ENCODE data around the gene TMX1. TPM values are rescaled to one million over a fixed set of nuclear protein-coding genes. Genes with fewer than 3 reads are reported as not detected.
"Not testable (repeated sequence)": the region's sequence is repeated elsewhere in the genome, so short reads cannot be mapped to it uniquely, and the experiment has no call there.

Gene TMX1
- total RNA-seq, 6 experiments from 2014 or later, result 38.3 to 48.3 (median 46.0) TPM

- DNase-seq, result no peak
- no peak overlapping the region for H3K27ac Mint-ChIP-seq
- H3K36me3 Mint-ChIP-seq (ENCODE audit: low read depth), result no peaks in the 10 kb centered on the region
- no peak for TF ChIP-seq CTCF (IDR thresholded peaks at IDR 0.05)
- peaks cover 13% of the 10 kb centered on the region for H3K27me3 Mint-ChIP-seq (ENCODE audit: insufficient read depth)
- no peaks in the 10 kb centered on the region for H3K4me1 Mint-ChIP-seq (ENCODE audit: low read depth)
- no peak overlapping the region for H3K4me3 Mint-ChIP-seq
- no peaks in the 10 kb centered on the region for H3K9me3 Mint-ChIP-seq
These were observed 28.9 kb upstream of the TMX1 start for GRCh38 chr14:51211149-51211548.

- Mint-ChIP-seq H3K4me3 (no peak overlapping the region), H3K9me3 (peaks cover 2% of the 10 kb centered on the region; the same call in 1 of the 2 replicates), H3K36me3 (ENCODE audit: low read depth) (no peaks in the 10 kb centered on the region), H3K27ac (no peak overlapping the region), H3K27me3 (ENCODE audit: insufficient read depth) (peaks cover 4% of the 10 kb centered on the region; the same call in 1 of the 2 replicates), H3K4me1 (ENCODE audit: low read depth) (no peaks in the 10 kb centered on the region)
- no peak for DNase-seq
- TF ChIP-seq CTCF (IDR thresholded peaks at IDR 0.05), result no peak
These were observed 23.4 kb upstream of the TMX1 start for GRCh38 chr14:51216602-51217001.

GRCh38 chr14:51219473-51220448, 20.3 kb upstream of the TMX1 start:
- no peak for DNase-seq
- H3K27me3 Mint-ChIP-seq (ENCODE audit: insufficient read depth), result no peaks in the 10 kb centered on the region; the same call in none of the 2 replicates
- peak; percentile 85 for TF ChIP-seq CTCF (IDR thresholded peaks at IDR 0.05)

GRCh38 chr14:51223463-51223862, 16.6 kb upstream of the TMX1 start:
- H3K27me3 Mint-ChIP-seq (ENCODE audit: insufficient read depth); DNase-seq; H3K4me1 Mint-ChIP-seq (ENCODE audit: low read depth); H3K36me3 Mint-ChIP-seq (ENCODE audit: low read depth); H3K27ac Mint-ChIP-seq; H3K4me3 Mint-ChIP-seq: not testable (repeated sequence)
- peaks cover 15% of the 10 kb centered on the region; the same call in 1 of the 2 replicates for H3K9me3 Mint-ChIP-seq

More at GRCh38 chr14:51219473-51220448, 20.3 kb upstream of the TMX1 start:
- Mint-ChIP-seq H3K4me3 (no peak overlapping the region), H3K36me3 (ENCODE audit: low read depth) (peaks cover 7% of the 10 kb centered on the region; the same call in 1 of the 2 replicates), H3K27ac (no peak overlapping the region), H3K9me3 (peaks cover 15% of the 10 kb centered on the region; the same call in 1 of the 2 replicates), H3K4me1 (ENCODE audit: low read depth) (peaks cover 6% of the 10 kb centered on the region; the same call in 1 of the 2 replicates)

- H3K27me3 Mint-ChIP-seq (ENCODE audit: insufficient read depth), result peaks cover 8% of the 10 kb centered on the region
- peaks cover 15% of the 10 kb centered on the region; the same call in 1 of the 2 replicates for H3K9me3 Mint-ChIP-seq
- peaks cover 7% of the 10 kb centered on the region; the same call in 1 of the 2 replicates for H3K36me3 Mint-ChIP-seq (ENCODE audit: low read depth)
- H3K27ac Mint-ChIP-seq, result no peak overlapping the region
- DNase-seq, result no peak
- TF ChIP-seq CTCF (IDR thresholded peaks at IDR 0.05), result no peak
- H3K4me1 Mint-ChIP-seq (ENCODE audit: low read depth), result peaks cover 6% of the 10 kb centered on the region; the same call in 1 of the 2 replicates
- H3K4me3 Mint-ChIP-seq, result no peak overlapping the region
These were observed 15.5 kb upstream of the TMX1 start for GRCh38 chr14:51224551-51224950.

GRCh38 chr14:51225751-51226150, 14.3 kb upstream of the TMX1 start:
- peaks cover 7% of the 10 kb centered on the region; the same call in 1 of the 2 replicates for H3K36me3 Mint-ChIP-seq (ENCODE audit: low read depth)
- peaks cover 6% of the 10 kb centered on the region; the same call in 1 of the 2 replicates for H3K4me1 Mint-ChIP-seq (ENCODE audit: low read depth)
- TF ChIP-seq CTCF (IDR thresholded peaks at IDR 0.05), result no peak
- no peak overlapping the region for H3K27ac Mint-ChIP-seq
- H3K27me3 Mint-ChIP-seq (ENCODE audit: insufficient read depth), result peaks cover 9% of the 10 kb centered on the region
- H3K4me3 Mint-ChIP-seq, result no peak overlapping the region
- H3K9me3 Mint-ChIP-seq, result peaks cover 15% of the 10 kb centered on the region; the same call in 1 of the 2 replicates
- DNase-seq, result no peak

Measured in HFFc6 (cell line).